SU-DHL-6 (cell line): ENCODE results near the gene TMEM92.

Source experiments
- H2AFZ ChIP-seq: fragments of 200-600 bp; sonication (generic); 2 replicates; pipeline ENCODE4 v1.6.1; 2014; ENCODE audit warnings: low read depth, mild to moderate bottlenecking, moderate library complexity, mixed read lengths, antibody characterized with exemption, low read length; ENCODE audit not compliant: severe bottlenecking
- H3F3A ChIP-seq: fragments of 200-600 bp; shearing (Covaris generic); 2 replicates; pipeline ENCODE4 v1.6.0; 2016; ENCODE audit warnings: antibody characterized with exemption, mild to moderate bottlenecking; ENCODE audit not compliant: insufficient read depth
- H3K27ac ChIP-seq: fragments of 200-600 bp; sonication (generic); 2 replicates; pipeline ENCODE4 v1.5.1; 2016; ENCODE audit warnings: low read depth, mild to moderate bottlenecking, low read length, moderate library complexity, mixed read lengths
- H3K27me3 ChIP-seq: fragments of 200-600 bp; sonication (generic), shearing (Covaris generic); 2 replicates; pipeline ENCODE4 v1.6.0; 2014; ENCODE audit warnings: mild to moderate bottlenecking, low read length
- H3K36me3 ChIP-seq: fragments of 200-600 bp; sonication (generic); 2 replicates; pipeline ENCODE4 v1.6.1; 2014; ENCODE audit warnings: mild to moderate bottlenecking, low read length, mixed read lengths
- H3K4me2 ChIP-seq: fragments of 300-600, 200-600 bp; shearing (Covaris generic), sonication (generic); 2 replicates; pipeline ENCODE4 v1.6.0; 2014; ENCODE audit warnings: low read length, low read depth, mild to moderate bottlenecking; ENCODE audit not compliant: poor library complexity, severe bottlenecking
- H3K4me3 ChIP-seq: fragments of 200-600 bp; sonication (generic); 2 replicates; pipeline ENCODE4 v1.5.1; 2014; ENCODE audit warnings: antibody characterized with exemption, low read length, mild to moderate bottlenecking, mixed read lengths; ENCODE audit not compliant: insufficient read depth, poor library complexity, severe bottlenecking
- H3K79me2 ChIP-seq: fragments of 200-600 bp; sonication (generic); 2 replicates; pipeline ENCODE4 v1.6.1; 2014; ENCODE audit warnings: mild to moderate bottlenecking, low read length, moderate library complexity; ENCODE audit not compliant: insufficient read depth
- H3K9ac ChIP-seq: fragments of 200-600 bp; sonication (generic); 2 replicates; pipeline ENCODE4 v1.7.0; 2014; ENCODE audit warnings: mild to moderate bottlenecking, low read length
- H3K9me2 ChIP-seq: fragments of 200-600 bp; sonication (generic); replicated peaks from 2 replicates; pipeline ENCODE4 v1.6.1; 2014; ENCODE audit warnings: low read length; ENCODE audit not compliant: insufficient read depth
- H3K9me3 ChIP-seq: fragments of 200-600 bp; sonication (generic); 2 replicates; pipeline ENCODE4 v1.6.1; 2014; ENCODE audit warnings: low read length, mixed read lengths; ENCODE audit not compliant: insufficient read depth
- H4K20me1 ChIP-seq: fragments of 200-600 bp; sonication (generic); 2 replicates; pipeline ENCODE4 v1.6.1; 2014; ENCODE audit warnings: low read depth, mild to moderate bottlenecking, antibody characterized with exemption, low read length, moderate library complexity, mixed read lengths
- EZH2phosphoT487 ChIP-seq: fragments of 200-600 bp; sonication (generic), shearing (Covaris generic); conservative IDR thresholded peaks from 2 replicates; pipeline ENCODE4 v1.6.1; 2018; ENCODE audit warnings: mild to moderate bottlenecking, antibody characterized with exemption, low read length, moderate library complexity, mixed read lengths
- TF ChIP-seq, protein P1 (sequence below): fragments of 200-600 bp; sonication (generic); IDR thresholded peaks from one replicate; pipeline ENCODE4 v1.5.1; 2017; ENCODE audit warnings: antibody characterized with exemption, mild to moderate bottlenecking, low read length, moderate library complexity; ENCODE audit not compliant: insufficient read depth, poor library complexity, severe bottlenecking

TMEM92 gene

DNA sequence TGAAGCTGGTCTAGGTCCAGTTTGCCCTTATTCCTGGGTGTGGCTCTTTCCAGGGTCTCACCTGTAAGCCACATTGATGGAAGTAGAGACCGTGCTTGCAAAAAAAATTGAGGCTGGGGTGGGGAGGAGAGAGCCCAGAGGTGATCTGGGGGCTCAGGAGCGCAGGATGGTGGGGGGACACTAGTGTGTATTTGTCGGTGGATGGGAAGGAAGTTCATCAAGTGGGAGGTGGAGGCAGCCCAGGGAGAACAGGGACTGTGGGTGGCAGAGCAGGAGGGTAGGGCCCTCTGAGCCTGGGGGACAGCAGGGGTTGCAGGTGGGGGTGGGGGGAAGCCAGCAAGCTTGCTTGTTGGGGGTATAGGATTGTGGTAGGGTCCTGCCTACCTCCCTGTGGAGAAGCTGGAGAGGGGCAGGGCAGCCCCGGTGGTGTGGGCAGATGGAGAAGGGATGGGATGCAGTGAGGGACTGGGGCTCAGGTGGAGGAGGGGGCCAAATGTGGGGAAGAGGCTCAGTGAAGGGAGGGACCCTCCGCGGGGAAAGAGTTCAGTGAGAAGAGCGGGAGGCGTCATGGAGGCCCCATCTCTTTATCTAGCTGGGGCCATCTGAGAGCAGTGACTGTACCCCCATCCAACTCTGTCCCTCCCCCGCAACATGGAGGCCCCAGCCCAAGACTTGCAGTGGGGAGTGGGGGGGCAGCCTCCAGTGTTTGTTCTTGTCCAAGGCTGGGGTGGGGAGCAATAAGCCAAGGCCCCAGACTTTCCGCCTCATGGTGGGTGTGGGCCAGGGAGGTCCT, 17.2 kb upstream of the TMEM92 start:
- Histone ChIP-seq H4K20me1 (no peaks in the 10 kb centered on the region), H3K27ac (no peak overlapping the region), H3F3A (no peaks in the 10 kb centered on the region), H3K9me2 (no peaks in the 10 kb centered on the region), H3K27me3 (no peaks in the 10 kb centered on the region), H3K9me3 (no peaks in the 10 kb centered on the region), H3K4me3 (no peak overlapping the region), H3K9ac (no peak overlapping the region), H3K4me2 (no peak overlapping the region), H3K79me2 (no peaks in the 10 kb centered on the region), H3K36me3 (no peaks in the 10 kb centered on the region), H2AFZ (no peak overlapping the region)
- TF ChIP-seq EZH2phosphoT487, result no peak
- TF ChIP-seq, protein P1, sequence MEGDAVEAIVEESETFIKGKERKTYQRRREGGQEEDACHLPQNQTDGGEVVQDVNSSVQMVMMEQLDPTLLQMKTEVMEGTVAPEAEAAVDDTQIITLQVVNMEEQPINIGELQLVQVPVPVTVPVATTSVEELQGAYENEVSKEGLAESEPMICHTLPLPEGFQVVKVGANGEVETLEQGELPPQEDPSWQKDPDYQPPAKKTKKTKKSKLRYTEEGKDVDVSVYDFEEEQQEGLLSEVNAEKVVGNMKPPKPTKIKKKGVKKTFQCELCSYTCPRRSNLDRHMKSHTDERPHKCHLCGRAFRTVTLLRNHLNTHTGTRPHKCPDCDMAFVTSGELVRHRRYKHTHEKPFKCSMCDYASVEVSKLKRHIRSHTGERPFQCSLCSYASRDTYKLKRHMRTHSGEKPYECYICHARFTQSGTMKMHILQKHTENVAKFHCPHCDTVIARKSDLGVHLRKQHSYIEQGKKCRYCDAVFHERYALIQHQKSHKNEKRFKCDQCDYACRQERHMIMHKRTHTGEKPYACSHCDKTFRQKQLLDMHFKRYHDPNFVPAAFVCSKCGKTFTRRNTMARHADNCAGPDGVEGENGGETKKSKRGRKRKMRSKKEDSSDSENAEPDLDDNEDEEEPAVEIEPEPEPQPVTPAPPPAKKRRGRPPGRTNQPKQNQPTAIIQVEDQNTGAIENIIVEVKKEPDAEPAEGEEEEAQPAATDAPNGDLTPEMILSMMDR, result no peak

DNA sequence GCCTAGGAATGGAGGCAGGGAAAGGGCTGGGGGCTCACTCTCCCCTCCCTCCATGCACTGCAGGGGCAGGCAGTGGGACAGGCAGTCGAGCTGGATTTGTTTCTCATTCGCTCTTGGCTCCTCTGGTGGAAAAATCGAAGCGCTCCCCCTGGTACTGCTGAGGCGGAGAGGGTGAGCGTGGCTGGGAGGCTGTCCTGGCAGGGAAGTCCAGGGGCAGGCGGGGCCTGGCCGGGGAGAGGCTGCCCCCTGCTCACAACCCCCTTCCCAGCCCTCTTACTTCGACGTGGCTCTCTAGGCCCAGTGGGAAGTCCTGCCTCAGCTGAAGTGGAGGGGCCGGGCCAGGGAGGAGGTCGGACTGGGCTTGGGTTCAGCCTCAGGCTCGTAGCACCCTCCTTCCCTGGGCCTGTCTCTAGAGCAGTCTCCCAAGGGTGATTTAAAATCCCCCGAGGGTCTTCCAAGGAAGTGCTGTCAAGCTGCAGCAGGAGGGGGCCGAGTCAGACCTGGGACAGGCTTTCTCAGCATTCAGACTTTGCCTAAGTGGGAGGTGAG, 16.5 kb upstream of the TMEM92 start:
- H3K4me3 ChIP-seq, result no peak overlapping the region
- H3K9ac ChIP-seq, result no peak overlapping the region
- H3K9me3 ChIP-seq, result no peaks in the 10 kb centered on the region
- no peaks in the 10 kb centered on the region for H3K79me2 ChIP-seq
- H3K27me3 ChIP-seq, result no peaks in the 10 kb centered on the region
- H3K4me2 ChIP-seq, result no peak overlapping the region
- H3K36me3 ChIP-seq, result no peaks in the 10 kb centered on the region
- H2AFZ ChIP-seq, result no peak overlapping the region
- no peaks in the 10 kb centered on the region for H3K9me2 ChIP-seq
- no peak for TF ChIP-seq EZH2phosphoT487
- TF ChIP-seq, protein P1, result no peak
- H3F3A ChIP-seq, result no peaks in the 10 kb centered on the region
- no peak overlapping the region for H3K27ac ChIP-seq
- H4K20me1 ChIP-seq, result no peaks in the 10 kb centered on the region

DNA sequence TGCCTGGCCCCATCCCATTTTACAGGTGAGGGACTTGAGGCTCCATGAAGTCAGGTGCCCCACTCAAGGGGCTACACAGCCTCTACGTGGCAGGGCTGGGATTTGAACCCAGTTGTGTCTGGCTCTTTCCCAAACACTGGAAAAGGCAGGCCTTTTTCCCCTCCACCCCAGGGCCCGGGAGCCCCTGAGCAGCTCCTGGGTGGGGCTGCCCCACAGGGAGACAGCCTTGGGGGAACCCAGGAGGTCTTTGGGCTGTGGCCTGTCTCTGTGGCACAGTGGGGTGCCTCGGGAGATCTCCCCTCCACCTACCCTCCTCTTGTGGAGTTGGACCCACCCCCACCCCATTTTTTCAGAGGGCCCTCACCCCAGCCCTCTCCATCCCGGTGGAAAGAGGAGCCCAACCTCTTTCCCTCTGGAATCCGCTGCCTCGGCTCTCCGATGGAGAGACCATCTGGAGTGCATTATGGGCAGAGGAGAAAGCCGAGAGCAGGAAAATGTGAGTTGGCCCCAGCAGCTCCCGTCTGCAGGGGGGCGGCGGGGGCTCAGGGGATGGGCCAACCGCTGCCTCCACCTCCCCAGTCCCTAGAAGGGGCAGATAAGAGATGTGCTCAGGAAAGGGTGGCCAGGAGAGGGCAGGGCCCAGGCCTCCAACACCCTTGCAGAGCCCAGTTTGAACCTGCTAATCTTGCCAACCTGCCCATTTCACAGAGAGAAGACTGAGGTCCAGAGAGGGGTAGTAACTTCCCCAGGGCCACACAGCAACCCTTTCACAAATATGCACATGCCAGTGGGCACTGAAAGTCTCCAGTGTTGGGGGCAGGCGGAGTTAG, 15.4 kb upstream of the TMEM92 start:
- H3K9me2 ChIP-seq, result no peaks in the 10 kb centered on the region
- no peak overlapping the region for H3K27ac ChIP-seq
- no peaks in the 10 kb centered on the region for H3K79me2 ChIP-seq
- no peak overlapping the region for H3K4me3 ChIP-seq
- no peaks in the 10 kb centered on the region for H3K9me3 ChIP-seq
- no peaks in the 10 kb centered on the region for H3K27me3 ChIP-seq
- H3K9ac ChIP-seq, result no peak overlapping the region
- H3K36me3 ChIP-seq, result no peaks in the 10 kb centered on the region
- no peaks in the 10 kb centered on the region for H3F3A ChIP-seq
- TF ChIP-seq EZH2phosphoT487, result no peak
- TF ChIP-seq, protein P1, result no peak
- no peak overlapping the region for H3K4me2 ChIP-seq
- no peak overlapping the region for H2AFZ ChIP-seq
- no peaks in the 10 kb centered on the region for H4K20me1 ChIP-seq
